Measurements from ENCODE around the gene DLG1. TPM values are rescaled to one million over a fixed set of nuclear protein-coding genes. Genes with fewer than 3 reads are reported as not detected.
"Not testable (repeated sequence)": the region's sequence is repeated elsewhere in the genome, so short reads cannot be mapped to it uniquely, and the experiment has no call there.

The DLG1 gene
- total RNA-seq, 1 donor from 2014 or later: 114 TPM

DNA sequence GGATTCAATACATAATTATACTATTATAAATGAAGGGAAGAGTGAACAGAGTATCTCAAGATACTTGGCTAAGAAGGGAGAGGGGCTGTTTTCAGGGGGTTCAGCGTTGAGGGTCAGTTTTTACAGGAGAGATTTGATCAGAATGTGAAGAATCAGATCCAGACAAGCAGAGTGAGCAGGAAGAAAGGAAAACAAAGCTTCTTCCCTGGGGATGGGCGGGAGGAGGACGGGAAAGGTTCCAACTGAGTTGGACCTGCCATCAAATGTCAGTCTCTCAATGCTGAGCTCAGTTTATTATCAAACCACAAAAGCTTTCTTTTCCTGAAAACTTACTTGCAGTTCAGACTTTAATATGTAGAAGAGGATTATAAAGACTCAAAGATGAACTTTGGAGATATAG lies 262.8 kb downstream of the DLG1 start:
- no peak for DNase-seq (ENCODE audit: low spot score in 2 of 2, unreplicated experiment in 2 of 2)
- Mint-ChIP-seq H3K27ac (no peak overlapping the region), H3K27me3 (ENCODE audit: low read depth) (peaks cover 6% of the 10 kb centered on the region), H3K9me3 (no peaks in the 10 kb centered on the region), H3K4me3 (no peak overlapping the region), H3K4me1 (peaks cover 8% of the 10 kb centered on the region), H3K36me3 (no peaks in the 10 kb centered on the region)
- TF ChIP-seq, protein P1, sequence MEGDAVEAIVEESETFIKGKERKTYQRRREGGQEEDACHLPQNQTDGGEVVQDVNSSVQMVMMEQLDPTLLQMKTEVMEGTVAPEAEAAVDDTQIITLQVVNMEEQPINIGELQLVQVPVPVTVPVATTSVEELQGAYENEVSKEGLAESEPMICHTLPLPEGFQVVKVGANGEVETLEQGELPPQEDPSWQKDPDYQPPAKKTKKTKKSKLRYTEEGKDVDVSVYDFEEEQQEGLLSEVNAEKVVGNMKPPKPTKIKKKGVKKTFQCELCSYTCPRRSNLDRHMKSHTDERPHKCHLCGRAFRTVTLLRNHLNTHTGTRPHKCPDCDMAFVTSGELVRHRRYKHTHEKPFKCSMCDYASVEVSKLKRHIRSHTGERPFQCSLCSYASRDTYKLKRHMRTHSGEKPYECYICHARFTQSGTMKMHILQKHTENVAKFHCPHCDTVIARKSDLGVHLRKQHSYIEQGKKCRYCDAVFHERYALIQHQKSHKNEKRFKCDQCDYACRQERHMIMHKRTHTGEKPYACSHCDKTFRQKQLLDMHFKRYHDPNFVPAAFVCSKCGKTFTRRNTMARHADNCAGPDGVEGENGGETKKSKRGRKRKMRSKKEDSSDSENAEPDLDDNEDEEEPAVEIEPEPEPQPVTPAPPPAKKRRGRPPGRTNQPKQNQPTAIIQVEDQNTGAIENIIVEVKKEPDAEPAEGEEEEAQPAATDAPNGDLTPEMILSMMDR (IDR thresholded peaks at IDR 0.05; ENCODE audit: unreplicated experiment): no peak

DNA sequence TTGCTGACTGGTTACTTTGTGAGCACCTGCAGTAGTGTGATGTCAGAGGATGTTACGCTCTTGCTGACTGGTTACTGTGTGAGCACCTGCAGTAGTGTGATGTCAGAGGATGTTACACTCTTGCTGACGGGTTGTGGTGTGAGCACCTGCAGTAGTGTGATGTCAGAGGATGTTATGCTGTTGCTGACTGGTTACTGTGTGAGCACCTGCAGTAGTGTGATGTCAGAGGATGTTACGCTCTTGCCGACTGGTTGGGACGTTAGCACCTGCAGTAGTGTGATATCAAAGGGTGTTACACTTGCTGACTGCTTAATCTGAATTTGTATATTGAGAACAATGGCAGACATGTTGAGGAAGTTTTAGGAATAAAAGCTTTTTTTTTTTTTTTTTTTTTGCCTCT lies 263.6 kb downstream of the DLG1 start:
- not testable (repeated sequence) for H3K4me3 Mint-ChIP-seq; H3K36me3 Mint-ChIP-seq; H3K9me3 Mint-ChIP-seq; H3K27ac Mint-ChIP-seq; DNase-seq (ENCODE audit: low spot score in 2 of 2, unreplicated experiment in 2 of 2); H3K4me1 Mint-ChIP-seq
- peaks cover 10% of the 10 kb centered on the region for H3K27me3 Mint-ChIP-seq (ENCODE audit: low read depth)

DNA sequence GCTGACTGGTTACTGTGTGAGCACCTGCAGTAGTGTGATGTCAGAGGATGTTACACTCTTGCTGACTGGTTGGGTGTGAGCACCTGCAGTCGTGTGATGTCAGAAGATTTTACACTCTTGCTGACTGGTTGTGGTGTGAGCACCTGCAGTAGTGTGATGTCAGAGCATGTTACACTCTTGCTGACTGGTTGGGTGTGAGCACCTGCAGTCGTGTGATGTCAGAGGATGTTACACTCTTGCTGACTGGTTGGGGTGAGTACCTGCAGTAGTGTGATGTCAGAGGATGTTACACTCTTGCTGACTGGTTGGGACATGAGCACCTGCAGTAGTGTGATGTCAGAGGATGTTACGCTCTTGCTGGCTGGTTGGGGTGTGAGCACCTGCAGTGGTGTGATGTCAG lies 264.6 kb downstream of the DLG1 start:
- not testable (repeated sequence) for H3K36me3 Mint-ChIP-seq; H3K9me3 Mint-ChIP-seq; H3K27ac Mint-ChIP-seq; H3K4me3 Mint-ChIP-seq; DNase-seq (ENCODE audit: low spot score in 2 of 2, unreplicated experiment in 2 of 2)
- Mint-ChIP-seq H3K27me3 (ENCODE audit: low read depth) (peaks cover 14% of the 10 kb centered on the region), H3K4me1 (peaks cover 12% of the 10 kb centered on the region)

DNA sequence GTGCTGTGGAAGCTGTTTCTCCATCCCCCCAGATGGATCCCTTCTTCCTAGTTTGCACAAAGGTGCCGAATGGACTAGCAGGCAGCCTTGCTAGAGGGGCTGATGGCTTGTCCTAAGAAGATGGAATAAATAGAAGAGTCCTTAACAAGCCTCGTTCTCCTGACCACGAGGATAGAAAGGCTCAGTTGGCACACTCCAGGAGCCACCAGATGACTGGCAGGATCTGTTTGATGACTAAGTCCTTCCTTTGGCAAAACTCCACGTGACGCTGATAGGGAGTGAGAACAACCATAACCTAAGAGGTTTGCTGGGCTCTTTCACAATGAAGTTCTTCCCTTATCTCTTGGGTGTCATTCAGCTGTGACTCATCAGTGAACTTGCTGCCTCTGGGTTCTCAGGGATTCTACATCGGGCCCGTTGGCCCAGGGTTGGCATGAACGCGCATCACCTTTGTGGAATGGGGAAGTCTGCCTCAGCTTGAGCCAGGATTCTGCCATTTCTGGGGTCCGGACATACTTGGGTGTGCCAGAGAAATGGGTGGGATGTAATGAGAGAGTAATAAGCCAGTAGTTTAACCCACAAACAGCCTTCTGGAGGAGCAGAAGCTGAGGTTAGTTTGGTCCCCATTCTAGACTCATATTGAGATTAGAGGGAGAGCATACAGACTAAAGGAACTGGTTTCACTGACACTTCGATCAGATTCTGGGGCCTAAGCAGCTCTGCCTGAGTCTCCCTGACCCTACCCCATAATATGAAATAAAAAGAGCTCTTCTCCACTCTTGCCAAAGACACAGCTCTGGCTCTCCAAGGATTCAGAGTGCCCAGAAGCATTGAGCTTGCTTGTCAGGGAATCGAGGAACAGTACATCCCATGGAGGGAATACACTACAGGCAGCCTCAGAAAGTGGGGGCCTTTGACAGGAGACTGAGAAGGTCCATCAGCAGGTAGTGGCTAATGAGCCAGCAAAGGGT lies 266.8 kb downstream of the DLG1 start:
- Mint-ChIP-seq H3K36me3 (no peaks in the 10 kb centered on the region), H3K4me1 (peaks cover 12% of the 10 kb centered on the region), H3K27me3 (ENCODE audit: low read depth) (peaks cover 14% of the 10 kb centered on the region), H3K4me3 (peak overlapping the region; percentile 34), H3K27ac (peak overlapping the region; percentile 50), H3K9me3 (no peaks in the 10 kb centered on the region)
- TF ChIP-seq, protein P1 (IDR thresholded peaks at IDR 0.05; ENCODE audit: unreplicated experiment): no peak
- DNase-seq (ENCODE audit: low spot score in 2 of 2, unreplicated experiment in 2 of 2): no peak

DNA sequence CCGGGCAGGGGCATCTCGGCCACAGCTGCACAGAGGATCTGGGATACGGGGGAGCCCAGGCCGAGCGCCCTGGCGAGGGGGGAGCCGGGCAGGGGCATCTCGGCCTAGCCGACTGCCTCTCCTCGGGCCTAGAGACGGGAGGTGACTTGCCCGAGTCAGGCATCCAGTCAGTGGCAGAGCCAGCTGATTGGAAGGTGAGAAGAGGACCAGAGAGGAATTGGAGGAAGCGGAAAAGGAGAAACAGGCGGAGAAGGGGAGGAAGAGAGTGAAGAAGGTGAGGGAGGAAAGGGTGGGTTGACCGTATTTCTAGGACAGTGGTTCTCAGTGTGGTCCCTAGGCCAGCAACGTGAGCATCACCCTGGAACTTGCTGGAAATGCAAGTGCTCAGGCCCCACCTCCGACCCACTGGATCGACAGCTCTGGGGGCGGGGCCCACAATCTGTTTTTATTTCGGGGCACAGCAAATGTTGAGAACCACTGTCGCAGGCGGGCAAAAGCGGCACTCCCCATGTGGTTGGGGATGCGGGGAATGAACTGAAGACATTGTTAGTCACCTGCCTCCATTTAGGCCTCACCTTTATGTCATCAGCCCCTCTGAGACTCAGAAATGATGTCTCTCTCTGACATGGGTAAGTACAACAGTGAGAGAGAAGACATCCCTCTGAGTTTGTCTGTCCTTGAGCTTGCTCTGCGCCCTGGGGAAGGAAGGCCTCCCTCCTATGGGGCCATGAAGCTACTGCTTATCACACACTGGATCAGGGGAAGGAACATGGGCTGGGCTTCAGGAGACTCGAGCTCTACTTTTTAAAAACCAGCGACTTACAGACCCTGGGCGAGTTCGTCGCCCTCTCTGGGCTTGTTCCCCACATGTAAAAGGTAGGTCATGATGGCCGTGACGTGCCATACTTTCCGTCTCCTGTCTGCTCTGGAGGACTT lies 267.8 kb downstream of the DLG1 start:
- TF ChIP-seq, protein P1 (IDR thresholded peaks at IDR 0.05; ENCODE audit: unreplicated experiment): no peak
- no peak for DNase-seq (ENCODE audit: low spot score in 2 of 2, unreplicated experiment in 2 of 2)
- Mint-ChIP-seq H3K36me3 (no peaks in the 10 kb centered on the region), H3K4me1 (peaks cover 8% of the 10 kb centered on the region), H3K27ac (no peak overlapping the region), H3K9me3 (no peaks in the 10 kb centered on the region), H3K27me3 (ENCODE audit: low read depth) (peaks cover 12% of the 10 kb centered on the region), H3K4me3 (peak overlapping the region; percentile 34)

DNA sequence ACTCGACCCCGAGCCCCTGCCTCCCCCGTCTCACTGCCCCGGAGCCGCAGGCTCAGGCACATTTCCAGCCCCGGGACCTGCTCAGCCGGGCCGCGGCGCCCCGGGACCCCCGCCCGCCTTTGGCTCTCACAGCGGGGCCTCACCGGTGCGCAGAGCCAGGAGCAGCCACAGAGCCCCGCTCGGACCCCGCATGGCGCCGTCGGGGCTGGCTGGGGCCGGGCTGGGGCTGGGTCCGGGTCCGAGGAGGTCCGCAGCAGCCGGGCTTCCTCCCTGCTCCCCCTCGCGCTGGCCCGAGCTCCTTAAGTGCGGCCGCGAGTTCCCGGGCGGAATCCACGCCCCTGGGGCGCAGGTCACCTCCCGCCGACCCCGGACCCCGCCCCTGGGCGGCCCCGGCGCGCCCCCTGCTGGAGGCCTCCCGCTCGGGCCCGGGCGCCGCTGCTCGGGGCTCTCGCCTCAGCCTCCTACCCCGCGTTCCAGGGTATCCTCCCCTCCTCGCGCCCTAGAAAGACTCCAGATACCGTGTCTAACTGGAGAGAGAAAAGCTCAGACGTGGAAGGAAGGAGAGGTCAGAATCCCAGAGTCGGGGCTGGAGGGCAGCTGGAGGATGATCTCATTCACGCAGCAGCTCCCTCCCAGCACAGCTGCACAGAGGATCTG lies 268.8 kb downstream of the DLG1 start, which contains the start of gene MELTF:
MELTF (minus strand) TSS at position 307 of the 657 bp plus-strand sequence; CDS start at position 192, 115 bp downstream.
- peak in 1 of 2 experiments; percentile 73 for DNase-seq (ENCODE audit: low spot score in 2 of 2, unreplicated experiment in 2 of 2)
- H3K9me3 Mint-ChIP-seq: no peaks in the 10 kb centered on the region
- H3K4me3 Mint-ChIP-seq: peak within 1 kb of the TSS; percentile 63
- H3K4me1 Mint-ChIP-seq: peaks cover 6% of the 10 kb centered on the region
- H3K27me3 Mint-ChIP-seq (ENCODE audit: low read depth): peaks cover 10% of the 10 kb centered on the region
- no peak within 1 kb of the TSS for H3K27ac Mint-ChIP-seq
- TF ChIP-seq, protein P1 (IDR thresholded peaks at IDR 0.05; ENCODE audit: unreplicated experiment): peak; percentile 75
- H3K36me3 Mint-ChIP-seq: no peaks in the 10 kb centered on the region
